HepG2 (cell line): ENCODE measurements around the gene METTL23. TPM values are rescaled to one million over a fixed set of nuclear protein-coding genes. Genes with fewer than 3 reads are reported as not detected.
A peak's percentile ranks its signal among the peaks of the same experiment; 100 is the strongest.

Source experiments
- ATAC-seq: fragments of 200-7000 bp; cut with Tn5 transposase; 3 replicates; pipeline ENCODE4 v1.9.1; 2020; ENCODE audit warnings: mild to moderate bottlenecking, moderate library complexity
- BruUV-seq: library from RNA; stranded (reverse); fragments of 400-500 nt; replicated peaks from 2 replicates; lab custom pipeline; 2021; lab: Mats Ljungman, UMichigan
- CTCF ChIA-PET: fragments of 300-600 bp; formaldehyde crosslinking; extraction: SDS; loops from one replicate; lab custom pipeline; 2021; ENCODE audit warnings: low total read pairs, inconsistent platforms, low intra/inter-chr PET ratio; lab: Yijun Ruan, JAX
- POLR2A ChIA-PET: fragments of 350-600 bp; sonication (Branson Sonifier 250); formaldehyde crosslinking; loops from one replicate; lab custom pipeline; 2020; ENCODE audit warnings: antibody characterized with exemption, inconsistent platforms; lab: Yijun Ruan, JAX
- DNase-seq: peaks from one replicate; pipeline ENCODE4 v3.0.0-alpha.2; 2015; ENCODE audit warnings: low spot score
- FAIRE-seq: peaks from 3 replicates; lab custom pipeline; 2011; peaks lifted over from hg19 to GRCh38; lab: Jason Lieb, UNC
- H2AFZ ChIP-seq: one replicate; pipeline ENCODE4 v1.6.1; 2011; ENCODE audit warnings: low read length, inconsistent platforms
- H3K27ac ChIP-seq: fragments of 300-600 bp; 3 replicates; pipeline ENCODE4 v1.8.0; 2011; ENCODE audit warnings: mixed run types, mild to moderate bottlenecking, mixed read lengths, low read length, inconsistent platforms; ENCODE audit not compliant: insufficient read depth; ENCODE audit errors: extremely low read length
- H3K27me3 ChIP-seq, 2 experiments: fragments of 200-600 bp in 1 of 2; 2 replicates in 1 of 2; 3 replicates in 1 of 2; pipeline versions ENCODE4 v1.6.0 to v1.8.0; 2011; ENCODE audit warnings: low read length in 2 of 2, mild to moderate bottlenecking in 2 of 2, moderate library complexity in 2 of 2, inconsistent platforms in 1 of 2; ENCODE audit not compliant: insufficient read depth in 2 of 2, control insufficient read depth in 1 of 2
- H3K36me3 ChIP-seq, 2 experiments: fragments of 200-600 bp in 1 of 2; replicated peaks in 1 of 2; 2 replicates in 1 of 2; 3 replicates in 1 of 2; pipeline versions ENCODE4 v1.5.1 to v1.8.0; 2011; ENCODE audit warnings: low read length in 2 of 2, inconsistent platforms in 1 of 2; ENCODE audit not compliant: insufficient read depth in 2 of 2, control insufficient read depth in 1 of 2
- H3K4me1 ChIP-seq: 2 replicates; pipeline ENCODE4 v1.5.1; 2012; ENCODE audit warnings: low read length, inconsistent platforms; ENCODE audit not compliant: insufficient read depth
- H3K4me2 ChIP-seq: 2 replicates; pipeline ENCODE4 v1.6.0; 2011; ENCODE audit warnings: low read depth, low read length, inconsistent platforms
- H3K4me3 ChIP-seq, 3 experiments: fragments of 200-600 bp in 1 of 3; sonication (generic), shearing (Covaris generic) in 1 of 3; replicated peaks in 1 of 3; 2 replicates each; pipeline ENCODE4 v1.5.1; 2011 to 2016; ENCODE audit warnings: low read length in 3 of 3, inconsistent platforms in 2 of 3, low read depth in 2 of 3, mild to moderate bottlenecking in 2 of 3, control low read depth in 1 of 3, mixed read lengths in 1 of 3; ENCODE audit not compliant: insufficient read depth in 1 of 3
- H3K79me2 ChIP-seq: one replicate; pipeline ENCODE4 v1.6.1; 2011; ENCODE audit warnings: low read length, inconsistent platforms; ENCODE audit not compliant: insufficient read depth
- H3K9ac ChIP-seq: 2 replicates; pipeline ENCODE4 v1.6.0; 2011; ENCODE audit warnings: mild to moderate bottlenecking, low read depth, low read length, inconsistent platforms; ENCODE audit not compliant: insufficient read depth
- H3K9me3 ChIP-seq: 2 replicates; pipeline ENCODE4 v1.5.1; 2012; ENCODE audit warnings: mild to moderate bottlenecking, low read length
- H4K20me1 ChIP-seq: 2 replicates; pipeline ENCODE4 v1.6.0; 2011; ENCODE audit warnings: inconsistent platforms, mild to moderate bottlenecking, low read length, moderate library complexity; ENCODE audit not compliant: insufficient read depth
- BCL6 ChIP-seq: IDR thresholded peaks from 2 replicates; pipeline ENCODE4 v1.6.1; 2016; ENCODE audit warnings: missing genetic modification reagents, missing compliant biosample characterization
- CCAR2 ChIP-seq: fragments of 200-400 bp; formaldehyde crosslinking; optimal IDR thresholded peaks from 2 replicates; pipeline ENCODE3; 2018; ENCODE audit warnings: low read depth, mild to moderate bottlenecking, low read length, moderate library complexity
- CTCF ChIP-seq: sonication (generic); formaldehyde crosslinking; IDR thresholded peaks from 2 replicates; pipeline ENCODE4 v1.5.0; 2020; ENCODE audit warnings: mild to moderate bottlenecking, missing genetic modification reagents, moderate library complexity
- FOXK2 ChIP-seq: fragments of 450-650 bp; IDR thresholded peaks from 2 replicates; pipeline ENCODE4 v1.6.1; 2016
- KAT7 ChIP-seq: IDR thresholded peaks from 2 replicates; pipeline ENCODE4 v1.6.1; 2018; ENCODE audit warnings: borderline replicate concordance, missing compliant biosample characterization
- RAD21 ChIP-seq: fragments of 450-650 bp; formaldehyde crosslinking; IDR thresholded peaks from 2 replicates; pipeline ENCODE4 v1.5.0; 2020; ENCODE audit warnings: mild to moderate bottlenecking
- STAG1 ChIP-seq: sonication (generic); formaldehyde crosslinking; IDR thresholded peaks from 2 replicates; pipeline ENCODE4 v1.4.0; 2020; ENCODE audit warnings: missing genetic modification reagents
- TAF1 ChIP-seq: sonication (generic); formaldehyde crosslinking; IDR thresholded peaks from 2 replicates; pipeline ENCODE4 v1.4.0; 2020; ENCODE audit warnings: missing genetic modification reagents
- TEAD3 ChIP-seq: optimal IDR thresholded peaks from 2 replicates; pipeline ENCODE3; 2016; ENCODE audit warnings: borderline replicate concordance
- THAP7 ChIP-seq: sonication (generic); formaldehyde crosslinking; IDR thresholded peaks from 2 replicates; pipeline ENCODE4 v1.8.1; 2023; ENCODE audit warnings: mild to moderate bottlenecking, missing genetic modification reagents
- ZBTB1 ChIP-seq: sonication (generic); formaldehyde crosslinking; IDR thresholded peaks from 2 replicates; pipeline ENCODE4 v1.4.0; 2020; ENCODE audit warnings: missing genetic modification reagents, borderline replicate concordance
- ZNF121 ChIP-seq: sonication (generic); formaldehyde crosslinking; IDR thresholded peaks from 2 replicates; pipeline ENCODE4 v1.5.0; 2020; ENCODE audit warnings: mild to moderate bottlenecking, missing genetic modification reagents
- ZNF432 ChIP-seq: sonication (generic); formaldehyde crosslinking; IDR thresholded peaks from 2 replicates; pipeline ENCODE4 v1.5.0; 2020; ENCODE audit warnings: missing genetic modification reagents, mild to moderate bottlenecking, borderline replicate concordance
- WGBS: methylation state at CpG from one replicate; pipeline ENCODE4 v1.1.6; 2017; ENCODE audit warnings: low lambda C conversion rate; 5-methylcytosine and 5-hydroxymethylcytosine counted together
- in situ Hi-C: cut with HindIII; loops from 2 replicates; pipeline ENCODE4 v1.10.0; 2017; ENCODE audit warnings: low pct_unique_long_range_greater_than_20kb; ENCODE audit not compliant: extremely low pct_ligation_motif_present
- intact Hi-C: fragments of 100-400 bp; cut with micrococcal nuclease; formaldehyde crosslinking; loops from one replicate; pipeline ENCODE4 v1.10.0; 2022; ENCODE audit not compliant: unreplicated experiment
- polyA plus RNA-seq, 8 experiments: library from polyadenylated mRNA; depleted of rRNA in 3 of 8; stranded (reverse) in 7 of 8; unstranded in 1 of 8; fragments of >200 nt; fragmentation: Illumina TruSeq in 4 of 8; extraction: Trizol in 4 of 8; gene quantifications; 2 replicates each; pipeline versions ENCODE4 v1.2.1 to v1.2.3, GENCODE V29; 2011 to 2016; ENCODE audit warnings: low read depth in 4 of 8, missing spikeins in 1 of 8, mixed read lengths in 1 of 8; ENCODE audit not compliant: insufficient read depth in 1 of 8
- total RNA-seq, 5 experiments: library from RNA; depleted of rRNA; stranded (reverse); fragments of >200 nt; fragmentation: Illumina TruSeq; extraction: Trizol; gene quantifications; 2 replicates each; pipeline ENCODE4 v1.2.3, GENCODE V29; 2016; ENCODE audit warnings: low read depth in 1 of 5

The METTL23 gene
- total and polyA plus RNA-seq, 2 of the 13 experiments (the other 11 are each of a cell fraction or from before 2014, with no cell fraction given), result 39.9 to 104 TPM

- in situ Hi-C loops (no loop called here), intact Hi-C loops (loop anchor here (1.0 kb wide), 1 partner anchor 54 kb away; no protein-coding TSS in a partner anchor)
- peaks cover 12 to 29% of the 10 kb centered on the region in 2 experiments for H3K36me3 ChIP-seq
- ChIA-PET CTCF (no interaction called here), POLR2A (no interaction called here)
- H2AFZ ChIP-seq, result no peak overlapping the region
- no peak overlapping the region for H3K27ac ChIP-seq
- ATAC-seq (peak; percentile 53), FAIRE-seq (peak; percentile 26), DNase-seq (no peak)
- H3K79me2 ChIP-seq, result no peaks in the 10 kb centered on the region
- H4K20me1 ChIP-seq, result no peaks in the 10 kb centered on the region
- no peaks in the 10 kb centered on the region; a peak in 1 of 5 replicates for H3K27me3 ChIP-seq
- no peak overlapping the region for H3K9ac ChIP-seq
- H3K4me3 ChIP-seq, result no peak overlapping the region
- H3K4me2 ChIP-seq, result no peak overlapping the region
- WGBS, result 95% methylated on average over 12 of the region's 12 CpGs
- H3K9me3 ChIP-seq, result no peaks in the 10 kb centered on the region
- no TSS peak for BruUV-seq
- TF ChIP-seq KAT7 (CRISPR knock-in tag) (no peak), ZNF432 (CRISPR knock-in tag) (no peak), TEAD3 (CRISPR knock-in tag) (peak; percentile 28), ZNF121 (CRISPR knock-in tag) (peak; percentile 73), CCAR2 (no peak), TAF1 (CRISPR knock-in tag) (no peak), CTCF (CRISPR knock-in tag) (peak; percentile 49), THAP7 (CRISPR knock-in tag) (0 out of 2 replicates have a peak, but pooled peaks have one; percentile 40), FOXK2 (no peak), BCL6 (CRISPR knock-in tag) (no peak), RAD21 (0 out of 2 replicates have a peak, but pooled peaks have one; percentile 27), ZBTB1 (CRISPR knock-in tag) (no peak), STAG1 (peak; percentile 48)
- H3K4me1 ChIP-seq, result no peaks in the 10 kb centered on the region
Measured at GRCh38 chr17:76781056-76781982, 54.7 kb downstream of the METTL23 start.
